Peyer's patch (tissue), 4 donors: ENCODE data around the gene ABCB8.

Experiments used
- CTCF ChIP-seq, 6 experiments: fragments of 450-650 bp in 4 of 6; fragments of 200-600 bp in 2 of 6; sonication (generic) in 1 of 6; IDR thresholded peaks; one replicate each; pipeline ENCODE4 v1.5.1; 2017 to 2019; ENCODE audit warnings: antibody characterized with exemption in 6 of 6, mild to moderate bottlenecking in 3 of 6, moderate library complexity in 1 of 6
- POLR2A ChIP-seq, 2 donors: fragments of 450-650 bp; IDR thresholded peaks; one replicate each; pipeline ENCODE4 v1.5.1; 2017; ENCODE audit warnings: antibody characterized with exemption in 2 of 2, mild to moderate bottlenecking in 2 of 2, moderate library complexity in 2 of 2

- TF ChIP-seq CTCF (IDR thresholded peaks at IDR 0.05) (no peak), POLR2A (IDR thresholded peaks at IDR 0.05) (no peak)
Observed at GRCh38 chr7:150997075-150997511, 31.2 kb upstream of the ABCB8 start.
